Hematopoietic multipotent progenitor cell (in vitro differentiated cells): Measurements from ENCODE around the gene CCL25. TPM values are rescaled to one million over a fixed set of nuclear protein-coding genes. Genes with fewer than 3 reads are reported as not detected.
"Not testable (repeated sequence)": the region's sequence is repeated elsewhere in the genome, so short reads cannot be mapped to it uniquely, and the experiment has no call there.

ENCODE experiments used
- DNase-seq, 3 donors: peaks; one replicate each; pipeline ENCODE4 v3.0.0-alpha.2; 2011 to 2015; ENCODE audit warnings: low read depth in 2 of 3, low spot score in 2 of 3
- total RNA-seq: library from RNA; depleted of rRNA; stranded (reverse); fragments of >200 nt; gene quantifications from one replicate; pipeline ENCODE4 v1.2.3, GENCODE V29; 2012

Gene CCL25
- total RNA-seq, 1 donor = 0.27 TPM

DNA sequence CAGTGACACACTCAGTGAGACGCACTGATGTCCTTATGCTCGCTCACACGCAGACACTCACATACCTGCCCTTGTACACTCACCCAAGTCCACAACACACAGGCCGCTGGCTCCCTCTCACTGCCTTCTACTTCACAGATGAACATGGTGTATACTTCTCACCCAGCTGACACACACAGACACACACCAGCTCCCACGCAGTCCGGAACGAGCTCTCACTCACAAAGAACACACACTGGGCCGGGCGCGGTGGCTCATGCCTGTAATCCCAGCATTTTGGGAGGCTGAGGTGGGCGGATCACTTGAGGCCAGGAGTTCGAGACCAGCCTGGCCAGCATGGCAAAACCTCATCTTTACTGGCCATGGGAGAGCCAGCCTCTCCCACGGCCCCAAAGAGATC lies 31.6 kb downstream of the CCL25 start:
- DNase-seq = no peak

DNA sequence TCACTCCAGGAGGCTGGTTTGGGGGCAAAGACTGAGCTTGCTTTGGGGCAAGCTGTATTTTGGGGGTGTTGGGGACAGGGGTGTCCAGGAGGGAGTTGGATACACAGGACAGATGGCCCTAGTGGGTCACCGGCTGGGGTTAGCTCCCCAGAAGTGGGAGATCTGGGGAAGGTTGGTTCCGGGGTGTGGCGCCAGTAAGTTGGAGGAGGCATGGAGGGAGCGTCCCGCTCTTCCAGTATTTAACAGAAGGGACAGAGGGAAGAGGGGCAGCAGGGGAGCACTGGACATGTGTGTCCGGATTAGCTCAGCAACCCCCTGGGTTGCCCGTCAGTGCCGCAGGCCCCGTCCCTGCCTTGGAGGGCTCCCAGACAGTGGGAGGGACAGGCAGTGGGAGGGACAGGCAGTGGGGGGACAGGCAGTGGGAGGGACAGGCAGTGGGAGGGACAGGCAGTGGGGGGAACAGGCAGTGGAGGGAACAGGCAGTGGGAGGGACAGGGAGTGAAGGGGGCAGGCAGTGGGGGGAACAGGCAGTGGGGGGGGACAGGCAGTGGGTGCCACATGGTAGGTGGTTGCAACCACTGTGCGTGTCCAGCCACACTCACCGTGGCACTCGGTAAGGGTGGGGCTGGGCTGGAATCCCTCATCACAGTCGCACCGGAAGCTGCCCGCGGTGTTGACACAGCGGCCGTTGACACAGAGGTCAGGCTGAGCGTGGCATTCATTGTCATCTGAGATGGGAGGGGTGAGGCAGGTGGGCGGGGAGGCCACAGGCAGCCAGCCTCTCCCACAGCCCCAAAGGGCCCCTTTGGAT lies 33.2 kb downstream of the CCL25 start:
- DNase-seq = peak in 1 of 3 donors; percentile 50

GRCh38 chr19:8086849-8087248 lies 34.3 kb downstream of the CCL25 start:
- no peak for DNase-seq

DNA sequence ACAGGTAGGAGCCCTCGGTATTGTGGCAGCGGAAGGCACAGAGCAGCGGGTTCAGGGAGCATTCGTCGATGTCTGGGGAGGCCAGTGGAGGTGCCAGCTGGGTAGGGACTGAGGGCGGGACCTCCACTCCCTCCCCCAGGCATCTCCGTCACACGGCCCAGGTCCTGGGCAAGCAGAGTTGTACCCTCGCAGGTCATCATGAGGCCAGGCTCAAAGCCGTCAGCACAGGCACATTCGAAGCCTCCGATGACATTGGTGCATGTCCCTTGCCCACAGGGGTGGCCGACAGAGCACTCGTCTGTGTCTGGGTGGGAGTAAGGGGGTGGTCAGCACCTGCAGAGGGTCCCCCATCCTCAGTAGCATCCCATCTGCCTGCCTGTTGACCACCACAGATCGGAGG lies 35.3 kb downstream of the CCL25 start:
- no peak for DNase-seq

- no peak for DNase-seq
Measured at GRCh38 chr19:8088752-8089663, 36.4 kb downstream of the CCL25 start.

GRCh38 chr19:8089664-8090601 lies 37.4 kb downstream of the CCL25 start:
- no peak for DNase-seq

- DNase-seq = no peak
Measured at GRCh38 chr19:8090950-8091349, 38.4 kb downstream of the CCL25 start.

DNA sequence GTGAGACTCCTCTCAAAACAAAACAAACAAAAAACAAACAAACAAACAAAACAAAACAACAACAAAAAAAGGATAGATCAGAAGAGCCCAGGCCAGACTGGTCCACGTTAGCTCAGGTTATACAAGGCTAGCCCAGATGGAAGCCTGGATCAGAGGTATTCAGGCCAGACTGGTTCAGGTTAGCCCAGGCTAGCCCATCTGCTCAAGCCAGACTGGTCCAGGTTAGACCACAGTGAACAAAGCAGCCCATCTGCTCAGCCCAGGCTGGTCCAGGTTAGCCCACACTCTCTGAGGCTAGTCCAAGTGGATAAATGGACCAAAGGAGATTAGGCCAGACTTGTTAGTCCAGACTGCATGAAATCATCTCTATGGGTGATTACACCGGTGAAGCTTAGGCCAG lies 41.2 kb downstream of the CCL25 start:
- DNase-seq = no peak

DNA sequence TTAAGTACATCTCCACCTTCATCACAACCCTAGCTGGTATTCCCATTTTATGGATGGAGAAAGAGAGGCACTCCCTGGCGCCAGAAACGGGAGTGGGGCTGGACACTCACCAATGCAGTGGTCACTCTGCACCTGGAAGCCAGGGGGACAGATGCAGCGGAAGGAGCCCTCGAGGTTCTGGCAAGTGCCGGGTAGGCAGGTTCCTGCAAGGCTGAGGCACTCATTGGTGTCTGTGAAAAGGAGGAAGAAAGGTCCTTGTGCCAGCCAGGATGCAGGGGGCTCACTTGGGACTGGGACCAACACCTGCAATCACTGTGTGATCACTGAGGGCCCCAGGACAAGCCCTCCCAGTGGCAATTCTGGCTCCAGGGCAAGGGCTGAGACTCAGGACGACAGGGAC lies 41.8 kb downstream of the CCL25 start:
- DNase-seq = no peak

- DNase-seq = no peak
Measured at GRCh38 chr19:8095354-8095886, 42.9 kb downstream of the CCL25 start.

GRCh38 chr19:8096071-8096470 lies 43.5 kb downstream of the CCL25 start:
- DNase-seq = no peak

DNA sequence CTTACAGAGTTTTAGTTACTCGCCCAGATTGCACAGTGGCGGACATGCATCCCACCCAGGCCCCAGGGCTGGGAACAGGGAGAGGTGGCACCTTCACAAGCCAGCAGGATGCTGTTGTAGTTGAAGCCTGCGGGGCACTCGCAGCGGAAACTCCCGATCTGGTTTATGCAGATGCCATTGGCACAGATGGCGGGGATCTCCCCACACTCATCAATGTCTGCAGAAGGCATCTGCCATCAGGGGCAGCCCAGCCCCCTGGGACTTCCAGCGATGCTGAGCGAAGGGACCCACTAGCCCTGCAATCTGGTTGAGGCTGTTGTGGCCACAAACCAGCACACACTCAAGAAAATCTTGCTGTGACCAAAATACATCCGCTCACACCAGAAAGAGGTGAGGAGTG lies 44.6 kb downstream of the CCL25 start:
- DNase-seq = no peak

DNA sequence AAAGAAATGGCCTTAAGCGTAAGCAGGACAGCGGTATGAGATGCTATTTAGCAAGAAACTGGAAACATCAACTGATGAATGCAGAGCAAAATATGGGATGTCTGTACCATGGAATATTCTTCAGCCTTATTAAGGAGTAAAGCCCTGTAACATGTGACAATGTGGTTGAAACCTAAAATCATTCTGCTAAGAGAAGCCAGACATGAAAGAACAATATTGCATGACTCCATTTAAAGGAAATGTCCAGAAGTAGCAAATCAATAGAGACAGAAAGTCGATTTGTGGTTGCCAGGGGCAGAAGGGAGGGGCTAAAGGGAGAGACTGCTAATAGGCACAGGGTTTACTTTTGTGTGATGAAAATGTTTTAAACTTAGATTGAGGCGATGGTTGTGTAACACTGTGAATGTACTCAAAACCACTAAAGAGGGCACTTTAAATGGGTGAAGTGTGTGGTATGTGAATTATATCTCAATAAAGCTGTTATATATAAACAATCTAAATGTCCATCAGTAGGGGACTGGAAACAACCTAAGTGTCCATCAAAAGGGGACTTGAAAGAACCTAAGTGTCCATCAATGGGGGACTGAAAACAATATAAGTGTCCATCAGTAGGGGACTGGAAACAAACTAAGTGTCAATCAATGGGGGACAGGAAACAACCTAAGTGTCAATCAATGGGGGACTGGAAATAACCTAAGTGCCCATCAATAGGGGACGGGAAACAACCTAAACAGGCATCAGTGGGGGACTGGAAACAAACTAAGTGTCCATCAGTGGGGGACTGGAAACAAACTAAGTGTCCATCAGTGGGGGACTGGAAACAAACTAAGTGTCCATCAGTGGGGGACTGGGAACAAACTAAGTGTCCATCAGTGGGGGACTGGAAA lies 45.4 kb downstream of the CCL25 start:
- DNase-seq = no peak

GRCh38 chr19:8101311-8101710 lies 48.8 kb downstream of the CCL25 start:
- DNase-seq = no peak

- DNase-seq = not testable (repeated sequence)
Measured at GRCh38 chr19:8101910-8102309, 49.4 kb downstream of the CCL25 start.

- DNase-seq = no peak
Measured at GRCh38 chr19:8105471-8105870, 52.9 kb downstream of the CCL25 start.

GRCh38 chr19:8107301-8107903 lies 54.8 kb downstream of the CCL25 start:
- DNase-seq = no peak

DNA sequence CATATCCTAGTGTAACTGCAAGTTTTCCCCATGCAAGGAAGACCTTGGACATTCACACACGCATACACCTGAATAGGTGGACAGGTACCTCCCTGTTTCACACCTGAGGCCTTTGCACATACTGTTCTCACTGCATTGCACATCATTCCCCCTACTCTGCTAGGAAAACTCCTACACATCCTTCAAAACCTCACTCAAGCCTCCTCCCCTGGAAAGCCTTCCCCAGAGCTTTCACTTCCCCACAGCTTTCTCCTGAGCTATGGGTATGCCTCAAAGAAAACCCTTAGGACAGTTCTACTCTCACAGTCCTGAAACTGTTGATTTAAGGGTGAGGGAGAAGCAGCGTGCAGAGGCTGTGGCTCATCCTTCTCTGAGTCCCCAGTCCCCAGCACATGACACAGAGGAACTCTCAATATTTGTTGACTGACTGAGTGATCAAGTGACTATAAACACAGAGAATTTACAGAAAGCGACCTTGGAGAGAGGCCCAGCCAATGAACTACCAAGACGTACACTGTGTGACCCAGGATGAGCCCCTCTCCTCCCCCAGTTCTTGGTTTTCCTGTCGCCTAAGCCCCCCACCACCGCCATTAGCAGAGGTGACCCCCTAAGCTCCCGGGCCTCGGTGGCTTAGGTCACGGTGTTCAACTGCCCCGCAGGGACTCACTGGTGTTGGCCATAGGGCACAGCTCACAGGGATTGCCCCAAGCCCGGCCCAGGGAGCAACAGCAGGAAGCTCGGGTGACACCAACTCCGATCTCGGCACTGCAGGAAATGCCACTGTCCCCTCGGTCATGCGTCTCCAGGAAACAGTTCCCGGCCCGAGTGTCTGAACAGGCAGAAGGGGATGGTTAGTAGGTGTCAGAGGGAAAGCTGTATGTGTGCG lies 56.2 kb downstream of the CCL25 start:
- no peak for DNase-seq
